GM18505 (cell line): Measurements from ENCODE around the gene ABCB8.

Experiments
- ATAC-seq: cut with Tn5 transposase; IDR thresholded peaks from one replicate; pipeline ENCODE4 v1.9.1; 2021; ENCODE audit not compliant: unreplicated experiment
- POLR2A ChIP-seq: IDR thresholded peaks from 4 replicates; pipeline ENCODE4 v1.6.1; 2011; ENCODE audit warnings: borderline replicate concordance; ENCODE audit not compliant: insufficient read depth, insufficient read length; ENCODE audit errors: extremely low read depth

ABCB8 gene

DNA sequence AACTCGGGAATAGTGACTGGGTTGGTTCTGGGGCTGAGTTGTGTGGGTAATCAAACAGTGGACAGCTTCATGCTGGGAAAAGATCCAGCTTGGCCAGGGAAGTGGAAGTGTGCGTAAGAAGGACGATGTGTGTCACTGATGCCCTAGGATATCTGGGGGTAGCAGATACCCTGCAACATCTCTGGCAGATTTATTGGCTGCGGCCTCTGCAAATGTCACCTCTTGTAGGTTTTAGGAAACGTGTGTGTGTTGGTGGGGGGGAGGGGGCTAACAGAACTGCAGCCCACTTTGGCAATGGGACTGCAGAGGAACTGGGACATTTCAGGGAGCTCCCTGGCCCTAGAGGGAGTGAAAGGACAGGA, 57.1 kb downstream of the ABCB8 start:
- TF ChIP-seq POLR2A = no peak
- no peak for ATAC-seq

GRCh38 chr7:151085691-151086620, 57.7 kb downstream of the ABCB8 start, which contains the start of gene AGAP3:
TSS of gene AGAP3 (plus strand) at chr7:151086475. CDS start at chr7:151086742, 267 bp downstream.
- peak; percentile 43 for ATAC-seq
- peak; percentile 82 for TF ChIP-seq POLR2A

- no peak for ATAC-seq
- no peak for TF ChIP-seq POLR2A
These were observed 58.6 kb downstream of the ABCB8 start for GRCh38 chr7:151086802-151087244.

DNA sequence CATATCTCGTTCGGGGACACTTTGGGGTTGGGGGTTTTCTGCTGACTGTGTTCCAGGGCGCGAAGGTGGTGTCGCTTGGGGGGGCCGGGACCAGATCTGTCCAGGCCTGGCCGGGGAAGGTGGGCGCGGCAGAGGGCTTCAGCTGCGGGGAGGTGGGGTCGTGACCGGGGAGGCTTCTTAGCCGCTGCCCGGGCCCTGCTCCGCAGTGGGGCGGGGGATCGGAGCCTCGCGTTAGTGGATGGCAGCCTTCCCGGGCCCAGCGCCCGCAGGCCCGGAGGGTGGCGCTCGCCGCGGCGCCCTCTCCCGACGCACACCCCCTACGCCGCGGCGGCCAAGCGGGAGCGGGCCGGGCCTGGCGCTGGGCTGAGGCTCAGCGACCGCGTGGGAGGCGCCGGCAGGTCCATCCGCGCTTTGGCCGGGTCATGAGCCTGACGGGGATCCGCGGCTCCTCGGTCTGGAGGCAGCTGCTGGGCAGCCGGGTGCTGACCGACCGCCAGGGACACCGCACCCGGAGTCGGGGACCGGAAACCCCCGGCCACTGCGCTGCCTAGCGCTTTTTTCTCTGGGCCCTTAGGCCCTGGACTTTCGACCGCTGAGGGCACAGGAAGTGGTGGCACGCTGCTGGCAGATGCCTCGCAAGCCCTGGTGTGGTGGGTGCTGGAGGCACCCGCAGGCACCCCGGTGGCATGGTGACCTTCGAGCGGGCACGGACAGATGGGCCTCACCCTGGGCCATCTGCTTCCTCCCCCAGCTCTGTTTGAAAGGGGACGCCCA, 59.2 kb downstream of the ABCB8 start:
- ATAC-seq = no peak

DNA sequence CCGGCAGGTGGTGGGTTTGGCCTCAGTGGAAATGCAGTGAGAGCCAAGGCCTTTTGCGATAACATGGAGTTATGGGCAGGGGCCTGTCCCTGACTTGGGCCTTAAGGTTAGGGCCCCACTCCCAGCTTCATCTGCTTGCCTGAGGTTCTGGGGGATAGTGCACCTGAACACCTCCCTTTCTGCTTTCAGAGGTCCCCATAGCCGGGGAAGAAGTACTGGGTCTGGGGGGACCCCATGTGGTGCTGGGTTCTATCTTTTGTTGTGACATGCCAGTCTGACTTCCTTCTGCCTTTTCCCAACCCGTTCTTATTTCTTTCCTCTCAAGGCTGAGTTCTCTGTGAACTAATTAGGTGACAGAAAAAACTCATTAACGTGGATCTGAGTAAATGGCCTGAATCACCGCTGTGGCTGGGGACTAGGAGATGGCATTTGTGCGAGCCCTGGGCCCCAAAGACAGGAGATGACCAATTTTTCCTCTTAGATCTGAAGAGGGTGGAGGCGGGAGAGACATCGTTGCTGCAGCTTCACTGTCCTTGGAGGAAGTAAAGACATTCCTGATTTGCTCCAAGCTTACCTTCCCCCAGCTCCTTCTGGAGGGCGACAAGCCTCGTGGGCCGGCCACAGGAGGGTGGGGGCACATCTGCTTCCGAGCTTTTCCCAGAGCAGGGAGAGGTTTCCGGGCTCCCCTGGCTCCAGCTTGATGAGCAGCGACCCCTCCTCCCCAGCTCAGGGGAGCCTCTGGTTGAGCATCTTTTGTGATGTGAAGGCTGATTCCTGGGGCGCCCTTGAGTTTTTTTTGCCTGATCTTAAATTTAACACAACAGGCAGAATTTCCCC, 60.0 kb downstream of the ABCB8 start:
- no peak for TF ChIP-seq POLR2A
- ATAC-seq = no peak

More for the DNA sequence above, 59.2 kb downstream of the ABCB8 start:
- no peak for TF ChIP-seq POLR2A

DNA sequence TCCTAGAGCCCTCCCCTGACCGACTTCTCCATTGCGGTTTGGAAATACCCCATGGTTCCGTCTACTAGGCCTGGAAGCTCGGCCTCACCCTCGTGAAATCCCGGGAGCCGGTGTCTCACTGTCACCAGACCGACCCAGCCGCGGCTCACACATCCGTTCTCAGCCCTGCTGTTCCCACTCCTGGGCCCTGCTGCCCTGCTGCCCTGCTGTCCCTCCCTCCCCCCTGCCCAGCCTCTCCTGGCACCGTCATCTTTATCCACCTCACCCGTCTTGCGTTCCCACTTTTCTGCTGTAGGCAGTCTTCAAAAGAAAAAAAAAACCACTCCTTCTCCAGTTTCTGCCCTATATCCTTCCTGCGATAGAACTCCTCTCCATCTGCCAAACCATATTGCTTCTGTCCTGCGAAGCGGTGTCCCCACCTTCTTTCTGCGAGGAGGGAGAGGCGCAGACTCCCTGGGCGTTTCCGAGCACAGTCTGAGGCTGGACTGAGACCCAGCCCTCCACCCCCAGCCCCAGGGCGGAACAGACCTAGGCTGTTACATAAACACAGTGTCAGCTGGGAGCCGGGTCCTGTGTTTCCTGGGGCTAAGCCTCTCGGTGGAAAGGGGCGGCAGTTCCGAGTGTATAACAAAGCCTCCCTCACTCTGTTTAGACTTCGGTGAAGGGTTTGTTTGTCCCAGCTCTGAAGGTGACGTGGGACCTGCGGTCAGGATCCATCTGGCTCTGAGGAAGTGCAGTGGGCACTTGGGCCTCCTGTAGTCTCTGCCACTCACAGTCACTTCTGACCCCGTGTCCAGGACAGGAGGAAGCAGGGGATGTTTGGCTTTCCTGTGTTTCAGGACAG, 60.8 kb downstream of the ABCB8 start:
- no peak for TF ChIP-seq POLR2A
- ATAC-seq = no peak

DNA sequence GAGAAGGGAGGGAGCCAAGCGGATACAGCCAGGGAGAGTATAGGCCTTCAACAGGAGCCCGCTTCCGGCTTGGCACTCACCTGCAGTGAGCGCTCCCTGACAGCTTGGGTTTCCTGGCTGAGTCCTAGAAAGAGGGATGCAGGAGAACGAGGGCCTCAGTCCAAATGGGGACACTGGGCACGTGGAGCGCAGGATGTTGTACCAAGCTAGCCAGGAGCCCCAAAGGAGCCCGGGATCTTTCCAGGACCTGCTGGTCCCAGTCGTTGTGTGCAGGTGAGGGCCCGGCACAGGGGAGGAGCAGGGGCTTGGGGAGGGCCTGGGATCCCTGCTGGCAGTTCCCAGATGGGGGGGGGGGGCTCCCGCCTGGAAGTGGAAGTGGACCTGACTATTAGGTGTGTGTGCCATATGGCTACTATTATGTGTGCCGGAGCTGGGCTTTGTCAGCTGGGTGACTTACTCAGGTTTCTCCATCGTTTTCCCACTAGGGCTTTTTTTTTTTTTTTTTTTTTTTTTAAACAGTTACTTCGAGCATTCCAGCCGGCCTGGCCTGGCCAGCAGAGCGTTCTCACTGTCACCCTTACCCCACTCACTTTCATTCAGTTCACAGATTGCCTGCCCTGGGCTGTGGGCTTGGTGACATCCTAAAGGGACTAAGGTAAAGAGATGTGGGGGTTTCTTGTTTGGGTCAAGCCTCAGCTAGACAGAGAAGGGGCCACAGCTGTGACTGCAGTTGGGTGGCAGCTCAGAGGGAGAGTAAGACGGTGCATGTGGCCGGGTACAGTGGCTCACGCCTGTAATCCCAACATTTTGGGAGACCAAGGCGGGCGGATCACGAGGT, 61.9 kb downstream of the ABCB8 start:
- TF ChIP-seq POLR2A = no peak
- no peak for ATAC-seq

- TF ChIP-seq POLR2A = no peak
- ATAC-seq = no peak
These were observed 62.8 kb downstream of the ABCB8 start for GRCh38 chr7:151091003-151091402.

GRCh38 chr7:151091431-151091830, 63.2 kb downstream of the ABCB8 start:
- no peak for TF ChIP-seq POLR2A
- ATAC-seq = no peak

GRCh38 chr7:151091988-151092387, 63.7 kb downstream of the ABCB8 start:
- ATAC-seq = no peak
- TF ChIP-seq POLR2A = no peak

DNA sequence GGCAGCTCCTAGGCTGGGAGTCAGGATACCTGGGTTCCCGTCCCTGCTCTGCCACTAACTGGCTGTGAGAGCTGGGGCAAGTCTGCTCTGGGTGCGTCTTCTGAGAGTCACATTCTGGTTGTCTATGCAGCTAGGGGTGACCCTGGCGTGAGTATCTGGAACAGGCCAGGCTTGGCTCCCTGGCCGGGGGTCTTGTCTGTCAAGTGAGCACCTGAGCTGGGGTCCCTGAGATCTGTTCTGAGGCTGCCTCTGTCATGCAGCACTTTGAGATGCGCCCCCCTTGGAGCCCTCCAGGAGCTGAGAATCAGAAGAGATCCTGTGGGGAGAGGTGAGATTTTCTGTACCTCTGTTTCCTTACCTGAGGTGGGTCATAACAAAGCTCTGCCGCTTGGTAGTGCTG, 65.5 kb downstream of the ABCB8 start:
- TF ChIP-seq POLR2A = no peak
- ATAC-seq = no peak
